Placental epithelial cell (primary cell): ENCODE measurements around the gene SMAGP. TPM values are rescaled to one million over a fixed set of nuclear protein-coding genes. Genes with fewer than 3 reads are reported as not detected.

Experiments
- total RNA-seq: library from RNA; depleted of rRNA; stranded (reverse); fragments of >200 nt; gene quantifications from 2 replicates; pipeline ENCODE4 v1.2.3, GENCODE V29; 2012

Gene SMAGP, protein sequence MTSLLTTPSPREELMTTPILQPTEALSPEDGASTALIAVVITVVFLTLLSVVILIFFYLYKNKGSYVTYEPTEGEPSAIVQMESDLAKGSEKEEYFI
- 7.9 and 14.5 TPM in 2 replicates for total RNA-seq

DNA sequence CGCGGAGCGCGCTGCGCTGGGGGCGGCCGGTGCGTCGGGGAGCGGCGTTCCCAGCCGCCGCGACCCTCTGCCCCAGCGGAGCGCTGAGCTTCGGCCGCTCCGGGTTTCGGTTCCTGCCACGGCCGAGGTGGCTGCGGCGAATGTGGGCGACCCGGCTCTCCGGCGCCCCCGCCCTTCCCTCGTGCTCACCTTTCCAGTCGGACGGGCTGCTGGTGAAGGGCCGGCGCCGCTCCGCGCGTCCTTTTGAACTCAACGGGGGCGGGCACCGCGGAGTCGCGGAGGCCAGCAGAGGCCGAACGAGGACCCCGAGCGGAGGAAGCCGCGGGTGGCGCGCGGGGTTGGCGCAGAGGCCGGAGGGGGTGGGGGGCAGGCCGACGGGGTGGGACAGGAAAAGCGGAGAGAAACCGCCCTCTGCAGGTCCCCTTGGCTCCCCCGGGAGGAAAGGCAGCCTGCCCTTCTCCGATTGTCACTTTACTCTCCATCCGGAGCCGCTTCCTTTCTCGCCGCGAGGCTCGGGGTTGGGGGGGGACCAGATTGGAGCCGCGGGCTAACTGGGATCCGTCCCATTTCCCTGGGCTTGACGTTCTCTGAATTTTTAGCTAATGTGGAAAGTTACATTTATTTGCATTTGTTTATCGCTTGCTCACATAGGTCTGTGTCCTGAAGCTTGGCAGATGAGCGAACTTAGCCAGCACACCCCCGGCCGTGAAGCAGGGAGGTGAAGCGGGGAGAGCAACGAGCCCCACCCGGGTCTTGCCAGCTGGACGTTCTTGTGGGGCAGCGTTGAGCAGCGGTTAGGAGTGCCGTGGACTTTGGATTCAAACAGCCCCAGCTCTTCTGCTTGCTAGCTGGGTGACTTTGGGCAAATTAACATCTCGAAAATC, at the start of gene SMAGP:
Gene SMAGP (minus strand): TSS at position 349 of the 884 bp plus-strand sequence. CDS start 1,137 bp downstream, outside the sequence.

DNA sequence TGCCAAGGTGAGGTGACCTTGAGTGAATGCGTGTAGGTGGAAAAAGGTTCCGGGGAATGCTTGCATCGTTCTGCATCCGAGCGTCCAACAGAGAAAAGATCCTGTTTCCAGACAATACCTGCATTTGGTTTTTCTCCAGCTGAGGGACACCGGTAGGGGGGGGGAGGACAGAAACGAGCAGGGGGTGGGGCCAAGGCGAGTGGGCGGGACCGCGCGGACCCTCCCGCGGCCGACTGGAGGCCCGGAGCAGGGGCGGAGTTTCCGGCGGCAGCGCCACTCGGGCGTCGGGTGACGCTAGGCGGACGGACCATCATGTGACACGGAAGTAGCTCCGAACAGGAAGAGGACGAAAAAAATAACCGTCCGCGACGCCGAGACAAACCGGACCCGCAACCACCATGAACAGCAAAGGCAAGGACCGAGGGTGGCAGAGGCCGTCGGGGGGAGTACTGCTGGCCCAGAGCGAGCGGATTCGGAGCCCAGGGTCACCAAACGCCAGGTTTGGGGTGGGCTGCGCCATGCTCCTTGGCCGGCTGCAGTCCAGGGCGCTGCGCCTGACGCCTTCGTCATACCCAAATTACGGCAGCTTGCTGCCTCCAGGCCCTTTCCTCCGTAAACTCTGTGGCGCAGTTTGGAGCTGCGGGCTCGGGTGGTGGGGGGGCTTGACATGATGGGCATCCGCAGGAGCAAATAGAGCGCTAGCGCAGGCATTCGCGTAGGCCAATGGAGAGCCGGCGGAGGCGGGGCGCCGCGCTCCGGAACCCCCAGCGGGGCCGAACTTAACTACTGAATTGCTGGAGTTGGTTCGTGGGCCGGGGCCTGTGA, 31.5 kb downstream of the SMAGP start, which contains the start of gene DAZAP2:
Gene DAZAP2 (plus strand): TSS at position 317 of the 825 bp plus-strand sequence. CDS start 82 bp downstream, at position 399.

DNA sequence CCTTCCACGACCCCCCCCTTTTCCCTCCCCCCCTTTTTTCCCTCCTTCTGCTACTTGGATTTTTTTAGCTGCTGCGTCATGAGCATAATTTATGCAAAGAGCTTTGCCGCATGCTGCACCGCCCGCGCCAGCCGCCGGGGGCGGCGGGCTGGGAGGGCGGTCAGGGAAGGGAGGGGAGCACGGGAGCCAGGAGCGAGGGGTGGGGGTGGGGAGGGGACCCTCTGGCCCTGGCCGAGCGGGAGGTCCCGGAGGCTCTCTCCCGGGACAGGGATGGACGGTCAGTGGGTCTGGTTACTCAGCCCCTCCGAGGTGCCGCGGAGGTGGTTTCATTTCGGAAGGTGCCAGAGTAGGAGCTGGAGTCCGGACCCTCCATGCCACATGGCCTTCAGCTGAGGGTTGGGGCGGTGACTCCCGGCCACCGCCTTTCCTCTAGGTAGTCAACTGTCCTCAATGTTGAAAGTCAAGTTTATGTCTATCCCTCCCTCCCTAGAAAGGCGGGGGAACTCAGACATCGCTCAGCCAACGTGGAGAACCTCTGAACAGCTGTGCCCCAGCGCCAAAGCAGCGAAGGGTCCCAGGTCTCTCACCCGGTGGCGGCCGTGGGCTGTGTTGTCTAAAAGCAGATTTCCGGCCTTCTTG, 52.1 kb downstream of the SMAGP start, which contains the start of gene POU6F1:
Gene POU6F1 (minus strand): TSS at position 95 of the 639 bp plus-strand sequence. CDS start 11,226 bp downstream, outside the sequence.

Other genes starting within 250 kb of the SMAGP start
- 32.6 and 37.0 TPM in 2 replicates for gene SLC11A2, start 244.0 kb downstream of the SMAGP start, total RNA-seq
- gene LETMD1, start 222.1 kb downstream of the SMAGP start, total RNA-seq: 41.9 and 91.5 TPM in 2 replicates
- 27.1 and 31.4 TPM in 2 replicates for gene CSRNP2, start 186.8 kb downstream of the SMAGP start, total RNA-seq
- gene TFCP2, start 97.3 kb downstream of the SMAGP start, total RNA-seq: 7.9 and 9.0 TPM in 2 replicates
- gene POU6F1, start 52.4 kb downstream of the SMAGP start, total RNA-seq: 2.2 and 5.1 TPM in 2 replicates
- gene DAZAP2, start 31.6 kb downstream of the SMAGP start, total RNA-seq: 157 and 197 TPM in 2 replicates
- gene BIN2, start 53.8 kb upstream of the SMAGP start, total RNA-seq: under 0.01 TPM in 1 of 2 replicates, not detected in the other
- not detected in 2 replicates for gene CELA1, start 76.3 kb upstream of the SMAGP start, total RNA-seq
- gene GALNT6, start 121.0 kb upstream of the SMAGP start, total RNA-seq: 210 and 402 TPM in 2 replicates
- 14.1 and 14.9 TPM in 2 replicates for gene SLC4A8, start 154.4 kb upstream of the SMAGP start, total RNA-seq